Nucleus accumbens (tissue), 56 donors: ENCODE measurements around the gene ERP44.
"Not testable (repeated sequence)": the region's sequence is repeated elsewhere in the genome, so short reads cannot be mapped to it uniquely, and the experiment has no call there.

Source experiments
- DNase-seq, 56 donors: peaks; one replicate each; lab custom pipeline; 2025; lab: John Stamatoyannopoulos, UW

Gene ERP44

GRCh38 chr9:100098887-100099721 is at the start of gene ERP44, which contains the start of gene INVS:
Gene ERP44, minus strand, starts transcription at chr9:100099000. Its CDS starts 160 bp downstream, at chr9:100098840.
Gene INVS, plus strand, starts transcription at chr9:100099243. Its CDS starts 5,279 bp downstream, at chr9:100104522.
- peak; percentile 87 to 100 (median 99) for DNase-seq

- not testable (repeated sequence) for DNase-seq
These were observed 47.2 kb upstream of the ERP44 start for GRCh38 chr9:100145976-100146375.

- DNase-seq: not testable (repeated sequence)
These were observed 46.6 kb upstream of the ERP44 start for GRCh38 chr9:100145167-100145934.

GRCh38 chr9:100141862-100142261 is 43.1 kb upstream of the ERP44 start:
- DNase-seq: not testable (repeated sequence)

GRCh38 chr9:100140303-100140702 is 41.5 kb upstream of the ERP44 start:
- DNase-seq: not testable (repeated sequence)

- not testable (repeated sequence) for DNase-seq
These were observed 38.0 kb upstream of the ERP44 start for GRCh38 chr9:100136799-100137198.

GRCh38 chr9:100134731-100135130 is 35.9 kb upstream of the ERP44 start:
- no peak for DNase-seq

- no peak for DNase-seq
These were observed 33.2 kb upstream of the ERP44 start for GRCh38 chr9:100131875-100132430.

- DNase-seq: no peak
These were observed 32.4 kb upstream of the ERP44 start for GRCh38 chr9:100131216-100131615.

- no peak for DNase-seq
These were observed 31.0 kb upstream of the ERP44 start for GRCh38 chr9:100129772-100130171.

- no peak for DNase-seq
These were observed 27.6 kb upstream of the ERP44 start for GRCh38 chr9:100126423-100126822.

GRCh38 chr9:100125910-100126309 is 27.1 kb upstream of the ERP44 start:
- no peak for DNase-seq

- DNase-seq: no peak
These were observed 26.4 kb upstream of the ERP44 start for GRCh38 chr9:100125236-100125635.

- DNase-seq: no peak
These were observed 21.5 kb upstream of the ERP44 start for GRCh38 chr9:100120286-100120685.

GRCh38 chr9:100117316-100117715 is 18.5 kb upstream of the ERP44 start:
- no peak for DNase-seq

- DNase-seq: no peak
These were observed 14.0 kb upstream of the ERP44 start for GRCh38 chr9:100112677-100113336.

- peak in 53 of 56 donors; percentile 1 to 88 (median 49) for DNase-seq
These were observed 12.4 kb upstream of the ERP44 start for GRCh38 chr9:100111235-100111634.

- DNase-seq: no peak
These were observed 9.8 kb upstream of the ERP44 start for GRCh38 chr9:100108559-100108958.

- DNase-seq: no peak
These were observed 7.8 kb upstream of the ERP44 start for GRCh38 chr9:100106616-100107015.

GRCh38 chr9:100105861-100106260 is 7.1 kb upstream of the ERP44 start:
- DNase-seq: no peak

- no peak for DNase-seq
These were observed 5.5 kb upstream of the ERP44 start for GRCh38 chr9:100104314-100104713.
